ENCODE results near the gene GRB7.

Gene GRB7

DNA sequence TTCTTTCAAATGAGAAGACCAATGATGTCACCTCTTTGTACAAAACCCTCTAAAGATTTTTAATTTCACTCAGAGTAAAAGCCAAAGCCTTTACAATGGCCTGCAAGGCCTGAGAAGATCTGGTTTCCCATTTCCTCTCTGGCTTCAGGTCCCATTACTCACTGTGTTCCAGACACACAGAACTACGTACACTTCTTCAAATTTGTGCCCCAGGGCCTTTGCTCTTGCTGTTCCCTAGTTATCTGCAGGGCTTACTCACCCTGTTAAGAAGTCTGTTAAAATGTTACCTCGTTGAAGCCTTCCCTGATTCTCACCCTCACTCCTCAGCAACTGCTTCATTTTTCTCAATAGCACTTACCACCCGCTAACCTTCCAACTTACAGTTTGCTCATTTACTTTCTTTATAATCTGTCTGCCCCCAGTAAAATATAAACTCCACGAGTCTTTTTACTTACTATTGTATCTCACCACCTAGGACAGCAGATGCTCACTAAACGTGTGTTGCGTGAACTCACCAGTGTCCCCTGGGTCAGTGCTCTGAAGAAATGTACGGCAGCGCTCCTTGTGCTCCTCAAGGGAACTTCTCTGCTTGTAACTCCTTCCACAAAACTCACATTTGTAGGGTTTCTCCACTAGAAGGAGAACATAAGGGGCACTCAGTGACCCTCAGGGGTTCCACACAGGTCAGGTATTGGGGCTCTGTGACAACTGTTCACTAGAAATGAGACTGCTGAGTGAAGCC lies 50.2 kb downstream of the GRB7 start:
- in situ Hi-C loops (cut with MboI; ENCODE audit: low pct_unique_long_range_greater_than_20kb, low sequenced_read_pairs, unreplicated experiment), result no loop called here
- no peak for DNase-seq (ENCODE audit: low spot score)
- no peak for TF ChIP-seq CTCF (IDR thresholded peaks at IDR 0.05; ENCODE audit: extremely low read depth, insufficient read depth, missing control alignments)

DNA sequence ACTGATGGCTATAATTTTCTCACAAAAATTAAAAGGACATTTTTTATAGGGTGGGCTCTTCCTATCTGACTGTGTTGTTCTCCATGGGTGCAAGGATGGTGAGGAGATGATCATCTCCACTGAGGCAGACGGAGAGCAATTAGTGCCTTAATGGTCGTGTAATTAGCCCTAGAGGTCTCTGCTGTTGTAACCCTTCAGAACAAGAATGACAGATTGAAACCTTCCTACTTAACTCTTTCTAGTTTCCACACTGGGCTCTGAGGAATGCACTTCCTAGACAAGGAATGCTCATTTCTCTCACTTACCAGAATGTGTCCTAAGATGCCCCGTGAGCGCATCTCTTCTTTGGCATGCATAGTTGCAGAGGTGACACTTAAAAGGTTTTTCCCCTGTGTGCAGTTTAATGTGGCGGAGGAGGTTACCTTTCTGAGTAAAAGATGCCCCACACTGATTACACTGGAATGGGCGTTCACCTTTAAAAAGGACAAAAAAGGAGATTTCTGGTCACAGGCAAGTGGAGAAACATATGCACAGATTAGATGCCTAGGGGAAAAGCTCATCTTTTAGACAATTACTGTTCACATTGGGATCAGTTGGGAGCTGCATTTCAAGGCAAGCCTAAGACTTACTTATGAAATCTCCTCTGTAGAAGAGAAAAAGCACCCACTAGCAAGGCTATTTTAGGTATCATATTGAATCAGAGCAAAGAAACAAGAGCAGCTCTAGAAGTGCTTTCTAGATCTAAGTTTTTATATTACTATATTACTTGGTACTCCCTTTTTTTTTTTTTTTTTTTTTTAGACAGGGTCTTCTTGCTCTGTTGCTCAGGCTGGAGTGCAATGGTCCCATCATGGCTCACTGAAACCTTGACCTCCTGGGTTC lies 53.6 kb downstream of the GRB7 start:
- in situ Hi-C loops (cut with MboI; ENCODE audit: low pct_unique_long_range_greater_than_20kb, low sequenced_read_pairs, unreplicated experiment), result no loop called here
- TF ChIP-seq CTCF (IDR thresholded peaks at IDR 0.05; ENCODE audit: extremely low read depth, insufficient read depth, missing control alignments), result no peak
- DNase-seq (ENCODE audit: low spot score), result no peak

- in situ Hi-C loops (cut with MboI; ENCODE audit: low pct_unique_long_range_greater_than_20kb, low sequenced_read_pairs, unreplicated experiment), result no loop called here
- DNase-seq (ENCODE audit: low spot score), result no peak
- no peak for TF ChIP-seq CTCF (IDR thresholded peaks at IDR 0.05; ENCODE audit: extremely low read depth, insufficient read depth, missing control alignments)
Measured at GRCh38 chr17:39792526-39793221, 54.9 kb downstream of the GRB7 start.

- DNase-seq (ENCODE audit: low spot score), result no peak
- in situ Hi-C loops (cut with MboI; ENCODE audit: low pct_unique_long_range_greater_than_20kb, low sequenced_read_pairs, unreplicated experiment), result no loop called here
- TF ChIP-seq CTCF (IDR thresholded peaks at IDR 0.05; ENCODE audit: extremely low read depth, insufficient read depth, missing control alignments), result no peak
Measured at GRCh38 chr17:39793301-39793872, 55.6 kb downstream of the GRB7 start.

- no peak for TF ChIP-seq CTCF (IDR thresholded peaks at IDR 0.05; ENCODE audit: extremely low read depth, insufficient read depth, missing control alignments)
- in situ Hi-C loops (cut with MboI; ENCODE audit: low pct_unique_long_range_greater_than_20kb, low sequenced_read_pairs, unreplicated experiment), result no loop called here
- DNase-seq (ENCODE audit: low spot score), result peak; percentile 66
Measured at GRCh38 chr17:39794249-39794970, 56.7 kb downstream of the GRB7 start.
